HEK293 (cell line): ENCODE data around the gene CDC73.

Source experiments
- KLF17 ChIP-seq: fragments of 450-650 bp; formaldehyde crosslinking; IDR thresholded peaks from 2 replicates; pipeline ENCODE4 v1.5.1; 2016; ENCODE audit warnings: missing biosample characterization, missing genetic modification characterization
- PRDM1 ChIP-seq: fragments of 450-650 bp; formaldehyde crosslinking; IDR thresholded peaks from 2 replicates; pipeline ENCODE4; 2016; ENCODE audit warnings: missing biosample characterization, missing genetic modification characterization
- PRDM4 ChIP-seq: fragments of 450-650 bp; formaldehyde crosslinking; IDR thresholded peaks from 2 replicates; pipeline ENCODE4 v1.5.1; 2017; ENCODE audit warnings: missing biosample characterization, missing genetic modification characterization
- SALL2 ChIP-seq: fragments of 450-650 bp; formaldehyde crosslinking; IDR thresholded peaks from 2 replicates; pipeline ENCODE4 v1.5.0; 2017; ENCODE audit warnings: missing biosample characterization, mild to moderate bottlenecking, missing genetic modification characterization, borderline replicate concordance
- TCF7L2 ChIP-seq: IDR thresholded peaks from 2 replicates; pipeline ENCODE4 v1.6.1; 2011; ENCODE audit warnings: low read depth, mild to moderate bottlenecking, inconsistent platforms, low read length, moderate library complexity, borderline replicate concordance
- ZBTB21 ChIP-seq: fragments of 450-650 bp; formaldehyde crosslinking; IDR thresholded peaks from 2 replicates; pipeline ENCODE4 v1.5.1; 2017; ENCODE audit warnings: missing biosample characterization, missing genetic modification characterization
- ZBTB44 ChIP-seq: fragments of 450-650 bp; IDR thresholded peaks from 2 replicates; pipeline ENCODE4 v1.5.1; 2018; ENCODE audit warnings: missing biosample characterization, mild to moderate bottlenecking, missing genetic modification characterization
- ZIC2 ChIP-seq: fragments of 450-650 bp; formaldehyde crosslinking; IDR thresholded peaks from 2 replicates; pipeline ENCODE4 v1.5.1; 2016; ENCODE audit warnings: missing biosample characterization, missing genetic modification characterization
- ZNF112 ChIP-seq: fragments of 450-650 bp; formaldehyde crosslinking; IDR thresholded peaks from 2 replicates; pipeline ENCODE4 v1.5.0; 2017; ENCODE audit warnings: missing biosample characterization, missing genetic modification characterization
- ZNF114 ChIP-seq: fragments of 450-650 bp; formaldehyde crosslinking; IDR thresholded peaks from 2 replicates; pipeline ENCODE4 v1.5.0; 2017; ENCODE audit warnings: missing biosample characterization, missing genetic modification characterization
- ZNF121 ChIP-seq: fragments of 450-650 bp; formaldehyde crosslinking; IDR thresholded peaks from 2 replicates; pipeline ENCODE4 v1.5.1; 2016; ENCODE audit warnings: missing biosample characterization, missing genetic modification characterization
- ZNF148 ChIP-seq: fragments of 450-650 bp; formaldehyde crosslinking; IDR thresholded peaks from 2 replicates; pipeline ENCODE4 v1.5.0; 2017; ENCODE audit warnings: missing biosample characterization, missing genetic modification characterization, borderline replicate concordance
- ZNF174 ChIP-seq: fragments of 450-650 bp; formaldehyde crosslinking; IDR thresholded peaks from 2 replicates; pipeline ENCODE4 v1.5.0; 2017; ENCODE audit warnings: missing biosample characterization, mild to moderate bottlenecking, missing genetic modification characterization
- ZNF211 ChIP-seq: fragments of 450-650 bp; formaldehyde crosslinking; IDR thresholded peaks from 2 replicates; pipeline ENCODE4 v1.5.1; 2016; ENCODE audit warnings: low read depth, missing biosample characterization, missing genetic modification characterization
- ZNF292 ChIP-seq: fragments of 450-650 bp; formaldehyde crosslinking; IDR thresholded peaks from 2 replicates; pipeline ENCODE4 v1.5.1; 2016; ENCODE audit warnings: low read depth, missing biosample characterization, missing genetic modification characterization, borderline replicate concordance
- ZNF335 ChIP-seq: fragments of 450-650 bp; formaldehyde crosslinking; conservative IDR thresholded peaks from 2 replicates; pipeline ENCODE4 v1.5.1; 2016; ENCODE audit warnings: missing biosample characterization, missing genetic modification characterization
- ZNF394 ChIP-seq: fragments of 450-650 bp; formaldehyde crosslinking; IDR thresholded peaks from 2 replicates; pipeline ENCODE4 v1.5.1; 2016; ENCODE audit warnings: missing biosample characterization, missing genetic modification characterization, mild to moderate bottlenecking, moderate library complexity, borderline replicate concordance
- ZNF423 ChIP-seq: fragments of 450-650 bp; formaldehyde crosslinking; IDR thresholded peaks from 2 replicates; pipeline ENCODE4 v1.5.1; 2016; ENCODE audit warnings: missing biosample characterization, missing genetic modification characterization
- ZNF426 ChIP-seq: fragments of 450-650 bp; formaldehyde crosslinking; IDR thresholded peaks from 2 replicates; pipeline ENCODE4 v1.5.1; 2017; ENCODE audit warnings: missing biosample characterization, missing genetic modification characterization, mild to moderate bottlenecking, inconsistent platforms, moderate library complexity
- ZNF473 ChIP-seq: fragments of 450-650 bp; formaldehyde crosslinking; IDR thresholded peaks from 2 replicates; pipeline ENCODE4 v1.5.1; 2017; ENCODE audit warnings: missing biosample characterization, missing genetic modification characterization
- ZNF501 ChIP-seq: fragments of 450-650 bp; formaldehyde crosslinking; IDR thresholded peaks from 2 replicates; pipeline ENCODE4 v1.5.1; 2016; ENCODE audit warnings: missing biosample characterization, missing genetic modification characterization
- ZNF514 ChIP-seq: fragments of 450-650 bp; formaldehyde crosslinking; IDR thresholded peaks from 2 replicates; pipeline ENCODE4 v1.5.1; 2016; ENCODE audit warnings: missing biosample characterization, missing genetic modification characterization
- ZNF521 ChIP-seq: fragments of 450-650 bp; formaldehyde crosslinking; IDR thresholded peaks from 2 replicates; pipeline ENCODE4 v1.5.1; 2017; ENCODE audit warnings: missing biosample characterization, mild to moderate bottlenecking, missing genetic modification characterization
- ZNF530 ChIP-seq: fragments of 450-650 bp; formaldehyde crosslinking; IDR thresholded peaks from 2 replicates; pipeline ENCODE4 v1.5.1; 2016; ENCODE audit warnings: low read depth, missing biosample characterization, missing genetic modification characterization
- ZNF548 ChIP-seq: fragments of 450-650 bp; formaldehyde crosslinking; IDR thresholded peaks from 2 replicates; pipeline ENCODE4 v1.5.1; 2016; ENCODE audit warnings: missing biosample characterization, missing genetic modification characterization
- ZNF549 ChIP-seq: fragments of 450-650 bp; IDR thresholded peaks from 2 replicates; pipeline ENCODE4 v1.5.1; 2018; ENCODE audit warnings: missing biosample characterization, missing genetic modification characterization, mild to moderate bottlenecking, inconsistent platforms, moderate library complexity
- ZNF560 ChIP-seq: fragments of 450-650 bp; formaldehyde crosslinking; IDR thresholded peaks from 2 replicates; pipeline ENCODE4 v1.5.1; 2017; ENCODE audit warnings: missing biosample characterization, missing genetic modification characterization, borderline replicate concordance
- ZNF670 ChIP-seq: fragments of 450-650 bp; formaldehyde crosslinking; IDR thresholded peaks from 2 replicates; pipeline ENCODE4 v1.5.1; 2016; ENCODE audit warnings: missing biosample characterization, missing genetic modification characterization, low read depth
- ZNF830 ChIP-seq: fragments of 450-650 bp; IDR thresholded peaks from 2 replicates; pipeline ENCODE4 v1.5.0; 2018; ENCODE audit warnings: missing biosample characterization, missing genetic modification characterization, low read depth, mild to moderate bottlenecking, moderate library complexity
- ZSCAN18 ChIP-seq: fragments of 450-650 bp; formaldehyde crosslinking; IDR thresholded peaks from 2 replicates; pipeline ENCODE4 v1.5.1; 2016; ENCODE audit warnings: missing biosample characterization, missing genetic modification characterization
- ZSCAN23 ChIP-seq: fragments of 450-650 bp; formaldehyde crosslinking; IDR thresholded peaks from 2 replicates; pipeline ENCODE4 v1.5.1; 2016; ENCODE audit warnings: missing biosample characterization, missing genetic modification characterization

The CDC73 gene

GRCh38 chr1:193121616-193122593 is at the start of gene CDC73 (continued):
- TF ChIP-seq ZNF530 (tag by site-specific recombination) (no peak), ZNF112 (tag by site-specific recombination) (no peak), ZNF548 (tag by site-specific recombination) (peak; percentile 23; the same call in 1 of the 2 replicates), ZNF394 (tag by site-specific recombination) (peak; percentile 69; the same call in 1 of the 2 replicates), ZNF514 (no peak), ZNF426 (tag by site-specific recombination) (no peak), PRDM4 (no peak; the same call in 1 of the 2 replicates), ZNF174 (no peak), ZNF121 (tag by site-specific recombination) (peak; percentile 35; the same call in 1 of the 2 replicates), ZNF501 (tag by site-specific recombination) (peak; percentile 99), ZNF473 (tag by site-specific recombination) (no peak), ZNF560 (tag by site-specific recombination) (no peak), ZNF549 (no peak), ZIC2 (tag by site-specific recombination) (peak; percentile 72), ZSCAN23 (tag by site-specific recombination) (no peak), ZNF830 (tag by site-specific recombination) (no peak), ZNF148 (tag by site-specific recombination) (no peak), ZNF211 (tag by site-specific recombination) (no peak), ZNF521 (no peak), ZNF670 (tag by site-specific recombination) (no peak), ZSCAN18 (tag by site-specific recombination) (no peak), ZBTB44 (peak; percentile 41; the same call in 1 of the 2 replicates), ZNF114 (no peak), ZNF335 (tag by site-specific recombination) (peak; percentile 99), ZNF423 (tag by site-specific recombination) (peak; percentile 94), KLF17 (tag by site-specific recombination) (peak; percentile 93), PRDM1 (tag by site-specific recombination) (peak; percentile 74), ZNF292 (tag by site-specific recombination) (no peak), TCF7L2 (no peak), SALL2 (tag by site-specific recombination) (no peak), ZBTB21 (tag by site-specific recombination) (0 out of 2 replicates have a peak, but pooled peaks have one; percentile 27)
